Activated naive CD8-positive, alpha-beta T cell treated with anti-CD3 and anti-CD28 coated beads for 36 hours (primary cell): Measurements from ENCODE around the gene DUSP9. TPM values are rescaled to one million over a fixed set of nuclear protein-coding genes. Genes with fewer than 3 reads are reported as not detected.
"Not testable (repeated sequence)": the region's sequence is repeated elsewhere in the genome, so short reads cannot be mapped to it uniquely, and the experiment has no call there.

Experiments
- DNase-seq: peaks from one replicate; pipeline ENCODE4 v3.0.0; 2021
- H3K27ac Mint-ChIP-seq: one replicate; pipeline ENCODE4 v1.8.0; 2022; ENCODE audit warnings: mild to moderate bottlenecking, moderate library complexity, mixed read lengths
- H3K27me3 Mint-ChIP-seq: one replicate; pipeline ENCODE4 v1.8.0; 2022; ENCODE audit warnings: mild to moderate bottlenecking, mixed read lengths
- H3K36me3 Mint-ChIP-seq: one replicate; pipeline ENCODE4 v1.8.0; 2021; ENCODE audit warnings: mild to moderate bottlenecking, mixed read lengths
- H3K4me1 Mint-ChIP-seq: one replicate; pipeline ENCODE4 v1.8.0; 2021; ENCODE audit warnings: mixed read lengths
- H3K4me3 Mint-ChIP-seq: one replicate; pipeline ENCODE4 v1.8.0; 2022; ENCODE audit warnings: mild to moderate bottlenecking, moderate library complexity, mixed read lengths
- H3K9me3 Mint-ChIP-seq: one replicate; pipeline ENCODE4 v1.8.0; 2022; ENCODE audit warnings: mixed read lengths
- total RNA-seq, 2 experiments: library from RNA; stranded (reverse); gene quantifications; one replicate each; pipeline ENCODE4 v1.2.3, GENCODE V29; 2021

Gene DUSP9
- total RNA-seq, 2 experiments from 2014 or later = 0.08 to 0.23 TPM

- no peak for DNase-seq
- H3K36me3 Mint-ChIP-seq = no peaks in the 10 kb centered on the region
- no peaks in the 10 kb centered on the region for H3K27me3 Mint-ChIP-seq
- no peaks in the 10 kb centered on the region for H3K9me3 Mint-ChIP-seq
- no peak overlapping the region for H3K27ac Mint-ChIP-seq
- no peak overlapping the region for H3K4me3 Mint-ChIP-seq
- H3K4me1 Mint-ChIP-seq = no peaks in the 10 kb centered on the region
Observed at GRCh38 chrX:153693216-153694086, 46.4 kb downstream of the DUSP9 start.

- not testable (repeated sequence) for H3K4me3 Mint-ChIP-seq, H3K27me3 Mint-ChIP-seq, H3K9me3 Mint-ChIP-seq, H3K27ac Mint-ChIP-seq, H3K4me1 Mint-ChIP-seq, H3K36me3 Mint-ChIP-seq, DNase-seq
Observed at GRCh38 chrX:153694256-153694655, 47.3 kb downstream of the DUSP9 start.

- no peak for DNase-seq
- Mint-ChIP-seq H3K4me1 (no peaks in the 10 kb centered on the region), H3K27me3 (no peaks in the 10 kb centered on the region), H3K27ac (no peak overlapping the region), H3K36me3 (no peaks in the 10 kb centered on the region), H3K9me3 (no peaks in the 10 kb centered on the region), H3K4me3 (no peak overlapping the region)
Observed at GRCh38 chrX:153694687-153695270, 47.8 kb downstream of the DUSP9 start.

GRCh38 chrX:153696100-153696499 lies 49.1 kb downstream of the DUSP9 start:
- Mint-ChIP-seq H3K9me3 (no peaks in the 10 kb centered on the region), H3K27ac (no peak overlapping the region), H3K4me1 (no peaks in the 10 kb centered on the region), H3K4me3 (no peak overlapping the region), H3K27me3 (no peaks in the 10 kb centered on the region), H3K36me3 (no peaks in the 10 kb centered on the region)
- no peak for DNase-seq

GRCh38 chrX:153696538-153696937 lies 49.5 kb downstream of the DUSP9 start:
- H3K27ac Mint-ChIP-seq, H3K36me3 Mint-ChIP-seq, H3K9me3 Mint-ChIP-seq, H3K27me3 Mint-ChIP-seq, H3K4me3 Mint-ChIP-seq, DNase-seq, H3K4me1 Mint-ChIP-seq: not testable (repeated sequence)

GRCh38 chrX:153696986-153697722 lies 50.2 kb downstream of the DUSP9 start:
- H3K4me1 Mint-ChIP-seq, H3K36me3 Mint-ChIP-seq, DNase-seq, H3K27me3 Mint-ChIP-seq, H3K9me3 Mint-ChIP-seq, H3K27ac Mint-ChIP-seq, H3K4me3 Mint-ChIP-seq: not testable (repeated sequence)

- no peak overlapping the region for H3K4me3 Mint-ChIP-seq
- DNase-seq = no peak
- H3K27ac Mint-ChIP-seq = no peak overlapping the region
- no peaks in the 10 kb centered on the region for H3K9me3 Mint-ChIP-seq
- no peaks in the 10 kb centered on the region for H3K27me3 Mint-ChIP-seq
- no peaks in the 10 kb centered on the region for H3K4me1 Mint-ChIP-seq
- H3K36me3 Mint-ChIP-seq = no peaks in the 10 kb centered on the region
Observed at GRCh38 chrX:153697924-153698865, 51.2 kb downstream of the DUSP9 start.

- not testable (repeated sequence) for H3K27ac Mint-ChIP-seq, H3K4me1 Mint-ChIP-seq, H3K27me3 Mint-ChIP-seq, H3K9me3 Mint-ChIP-seq, DNase-seq, H3K36me3 Mint-ChIP-seq, H3K4me3 Mint-ChIP-seq
Observed at GRCh38 chrX:153699210-153699783, 52.3 kb downstream of the DUSP9 start.

GRCh38 chrX:153699784-153700371 lies 52.9 kb downstream of the DUSP9 start:
- not testable (repeated sequence) for H3K27me3 Mint-ChIP-seq, H3K4me3 Mint-ChIP-seq, H3K9me3 Mint-ChIP-seq, H3K36me3 Mint-ChIP-seq, H3K27ac Mint-ChIP-seq, DNase-seq, H3K4me1 Mint-ChIP-seq

- DNase-seq = no peak
- no peaks in the 10 kb centered on the region for H3K27me3 Mint-ChIP-seq
- H3K9me3 Mint-ChIP-seq = no peaks in the 10 kb centered on the region
- H3K36me3 Mint-ChIP-seq = no peaks in the 10 kb centered on the region
- H3K4me1 Mint-ChIP-seq = no peaks in the 10 kb centered on the region
- H3K4me3 Mint-ChIP-seq = no peak overlapping the region
- H3K27ac Mint-ChIP-seq = no peak overlapping the region
Observed at GRCh38 chrX:153700376-153700945, 53.5 kb downstream of the DUSP9 start.

Other genes with a start within 250 kb of the DUSP9 start
- not detected for gene PNMA6E, start 245.9 kb upstream of the DUSP9 start, total RNA-seq
- gene ZFP92, start 235.7 kb upstream of the DUSP9 start, total RNA-seq = 1 to 10 TPM; 1.3 to 1.5 TPM
- 1 to 10 TPM; 1.8 to 2.1 TPM for gene TREX2, start 201.1 kb upstream of the DUSP9 start, total RNA-seq
- gene HAUS7, start 176.6 kb upstream of the DUSP9 start, total RNA-seq = 10 to 100 TPM; 66.4 to 67.2 TPM
- gene BGN, start 152.2 kb upstream of the DUSP9 start, total RNA-seq = not detected
- not detected for gene ATP2B3, start 129.6 kb upstream of the DUSP9 start, total RNA-seq
- gene CCNQ, start 48.1 kb upstream of the DUSP9 start, total RNA-seq = 10 to 100 TPM; 24.8 to 25.5 TPM
- 1 to 10 TPM; 1.0 to 1.2 TPM for gene PNCK, start 26.6 kb downstream of the DUSP9 start, total RNA-seq
- gene SLC6A8, start 40.7 kb downstream of the DUSP9 start, total RNA-seq = under 1 TPM; 0.68 to 0.70 TPM
- gene BCAP31, start 77.2 kb downstream of the DUSP9 start, total RNA-seq = 100 to 1,000 TPM; 103 to 109 TPM
- gene ABCD1, start 77.7 kb downstream of the DUSP9 start, total RNA-seq = 1 to 10 TPM; 4.1 to 4.3 TPM
- 1 to 10 TPM; 2.8 to 4.2 TPM for gene PLXNB3, start 117.0 kb downstream of the DUSP9 start, total RNA-seq
- not detected for gene SRPK3, start 133.8 kb downstream of the DUSP9 start, total RNA-seq
- 10 to 100 TPM; 55.9 to 58.1 TPM for gene IDH3G, start 147.2 kb downstream of the DUSP9 start, total RNA-seq
- 100 to 1,000 TPM; 133 to 145 TPM for gene SSR4, start 147.5 kb downstream of the DUSP9 start, total RNA-seq
- gene PDZD4, start 183.3 kb downstream of the DUSP9 start, total RNA-seq = under 1 TPM; 0.38 to 0.70 TPM
- gene L1CAM, start 239.0 kb downstream of the DUSP9 start, total RNA-seq = under 1 TPM; 0.16 to 0.29 TPM